Transverse colon (tissue), 4 donors: Measurements from ENCODE around the gene GNG12. TPM values are rescaled to one million over a fixed set of nuclear protein-coding genes. Genes with fewer than 3 reads are reported as not detected.
A peak's percentile ranks its signal among the peaks of the same experiment; 100 is the strongest.

ENCODE experiments used
- DNase-seq: peaks from one replicate; pipeline ENCODE4 v3.0.0-alpha.2; 2019
- H3K27ac ChIP-seq, 4 donors: fragments of 200-600 bp; sonication (generic); 2 replicates each; pipeline ENCODE4 v1.5.1; 2016 to 2018; ENCODE audit warnings: inconsistent platforms in 4 of 4
- H3K27me3 ChIP-seq: fragments of 200-600 bp; sonication (generic); 2 replicates; pipeline ENCODE4 v1.5.1; 2017; ENCODE audit warnings: inconsistent platforms
- H3K36me3 ChIP-seq, 4 donors: fragments of 200-600 bp; sonication (generic); 2 replicates each; pipeline ENCODE4 v1.5.1; 2017 to 2019; ENCODE audit warnings: inconsistent platforms in 4 of 4
- H3K4me1 ChIP-seq, 4 donors: fragments of 200-600 bp; sonication (generic); 2 replicates each; pipeline ENCODE4 v1.5.1; 2017 to 2020; ENCODE audit warnings: inconsistent platforms in 4 of 4
- H3K4me3 ChIP-seq, 4 donors: fragments of 200-600 bp; sonication (generic); 1 replicate in 1 of 4; 2 replicates in 3 of 4; pipeline versions ENCODE4 v1.5.1 to v1.6.1; 2017 to 2019; ENCODE audit warnings: inconsistent platforms in 4 of 4
- H3K9me3 ChIP-seq, 2 donors: fragments of 200-600 bp; sonication (generic); 2 replicates each; pipeline ENCODE4 v1.5.1; 2017 to 2019; ENCODE audit warnings: inconsistent platforms in 2 of 2
- EP300 ChIP-seq: sonication (generic); formaldehyde crosslinking; IDR thresholded peaks from one replicate; pipeline ENCODE4 v1.6.1; 2017; ENCODE audit warnings: antibody characterized with exemption, low read depth
- POLR2A ChIP-seq: fragments of 450-650 bp; IDR thresholded peaks from one replicate; pipeline ENCODE4 v1.6.1; 2016; ENCODE audit warnings: antibody characterized with exemption, mild to moderate bottlenecking, moderate library complexity
- POLR2AphosphoS5 ChIP-seq, 3 donors: sonication (generic); formaldehyde crosslinking; IDR thresholded peaks; one replicate each; pipeline ENCODE4 v1.6.1; 2016; ENCODE audit warnings: antibody characterized with exemption in 3 of 3
- WGBS, 2 donors: methylation state at CpG; one replicate each; pipeline ENCODE4 v1.1.5; 2018; ENCODE audit warnings: low coverage in 1 of 2; 5-methylcytosine and 5-hydroxymethylcytosine counted together
- in situ Hi-C, 4 donors: fragments of 200-750 bp; cut with MboI; loops; one replicate each; pipeline versions ENCODE4 v1.15.0 to v1.15.1; 2017; ENCODE audit warnings: low sequenced_read_pairs in 3 of 4, low pct_ligation_motif_present in 1 of 4, low pct_unique_long_range_greater_than_20kb in 1 of 4
- intact Hi-C: fragments of 100-400 bp; cut with DNase I; formaldehyde crosslinking; loops from one replicate; pipeline ENCODE4 v1.15.1; 2023; ENCODE audit warnings: low total_unique reads
- total RNA-seq, 4 donors: library from RNA; depleted of rRNA; stranded (reverse); fragments of >200 nt; gene quantifications; one replicate each; pipeline ENCODE4 v1.1.0, GENCODE V29; 2016
- TF ChIP-seq, protein P1 (sequence below), 5 experiments: fragments of 200-600 bp in 3 of 5; fragments of 450-650 bp in 2 of 5; sonication (generic) in 3 of 5; IDR thresholded peaks; 1 replicate in 2 of 5; 2 replicates in 3 of 5; pipeline ENCODE4 v1.5.1; 2016 to 2017; ENCODE audit warnings: antibody characterized with exemption in 5 of 5, inconsistent platforms in 3 of 5, mild to moderate bottlenecking in 2 of 5, moderate library complexity in 1 of 5

The GNG12 gene
- 100 to 1,000 TPM in 2 of 4 donors, 10 to 100 TPM in 2; 19.1 to 180 (median 112) TPM for total RNA-seq

DNA sequence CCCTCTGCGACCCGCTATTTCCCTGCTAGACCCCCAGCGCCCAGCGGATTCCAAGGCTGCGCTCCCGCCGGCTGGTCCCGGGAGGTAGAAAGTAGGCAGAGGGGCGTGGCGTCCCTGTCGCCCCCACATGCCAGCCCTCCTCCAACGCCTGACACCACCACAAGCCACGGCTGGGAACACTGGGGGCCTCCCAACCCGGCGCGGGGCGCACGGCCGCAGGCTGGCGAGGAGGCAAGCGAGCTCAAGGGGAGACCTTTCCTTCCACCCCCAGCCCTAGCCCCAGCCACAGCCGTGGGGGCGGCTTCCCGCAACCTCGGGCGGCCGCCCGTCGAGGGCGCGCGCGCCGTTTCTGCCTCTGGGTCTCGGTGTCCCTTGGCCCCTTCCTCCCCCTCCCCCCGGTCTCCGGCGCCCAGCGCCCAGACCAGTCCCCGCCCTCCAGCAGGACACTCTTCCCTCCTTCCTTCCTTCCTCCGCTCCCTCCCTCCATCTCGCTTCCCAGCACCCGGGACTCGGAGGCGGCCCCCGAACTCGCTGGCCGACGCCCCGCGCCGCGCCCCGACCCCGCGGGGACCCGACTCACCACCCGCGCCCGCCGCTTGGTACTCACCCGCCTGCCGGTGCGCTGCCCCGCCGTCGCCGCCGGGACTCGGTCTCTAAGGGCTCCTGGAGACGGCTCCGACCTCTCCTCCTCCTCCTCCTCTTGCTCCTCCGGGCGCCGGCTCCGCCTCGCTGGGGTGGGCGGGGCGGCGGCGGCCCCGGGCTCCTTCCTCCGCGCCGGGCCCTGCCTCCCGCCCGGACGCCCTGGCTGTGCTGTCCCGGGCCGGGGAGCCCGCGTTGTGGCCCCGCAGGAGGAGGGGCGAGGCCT lies at the start of gene GNG12:
TSS of gene GNG12 (minus strand) at position 731 of the 865 bp plus-strand sequence. CDS start 125,781 bp downstream, outside the sequence.
- Histone ChIP-seq H3K36me3 (no peaks in the 10 kb centered on the region), H3K4me1 (peaks cover 7 to 47% (median 19%) of the 10 kb centered on the region in 4 donors), H3K27ac (peak within 1 kb of the TSS; percentile 86 to 95 (median 90)), H3K9me3 (no peaks in the 10 kb centered on the region), H3K27me3 (peaks cover 4% of the 10 kb centered on the region), H3K4me3 (peak within 1 kb of the TSS; percentile 56 to 86 (median 62))
- DNase-seq: peak; percentile 75
- intact Hi-C loops (loop anchor here (5.0 to 10.0 kb wide), 2 partner anchors 66 to 512 kb away; no protein-coding TSS in a partner anchor), in situ Hi-C loops (loop anchor here in 1 of 4 donors (25.0 kb wide), 1 partner anchor 504 kb away; no protein-coding TSS in a partner anchor)
- WGBS, 2 donors: 0 to 1% methylated on average over 8 to 94 of the region's 94 CpGs
- TF ChIP-seq, protein P1, sequence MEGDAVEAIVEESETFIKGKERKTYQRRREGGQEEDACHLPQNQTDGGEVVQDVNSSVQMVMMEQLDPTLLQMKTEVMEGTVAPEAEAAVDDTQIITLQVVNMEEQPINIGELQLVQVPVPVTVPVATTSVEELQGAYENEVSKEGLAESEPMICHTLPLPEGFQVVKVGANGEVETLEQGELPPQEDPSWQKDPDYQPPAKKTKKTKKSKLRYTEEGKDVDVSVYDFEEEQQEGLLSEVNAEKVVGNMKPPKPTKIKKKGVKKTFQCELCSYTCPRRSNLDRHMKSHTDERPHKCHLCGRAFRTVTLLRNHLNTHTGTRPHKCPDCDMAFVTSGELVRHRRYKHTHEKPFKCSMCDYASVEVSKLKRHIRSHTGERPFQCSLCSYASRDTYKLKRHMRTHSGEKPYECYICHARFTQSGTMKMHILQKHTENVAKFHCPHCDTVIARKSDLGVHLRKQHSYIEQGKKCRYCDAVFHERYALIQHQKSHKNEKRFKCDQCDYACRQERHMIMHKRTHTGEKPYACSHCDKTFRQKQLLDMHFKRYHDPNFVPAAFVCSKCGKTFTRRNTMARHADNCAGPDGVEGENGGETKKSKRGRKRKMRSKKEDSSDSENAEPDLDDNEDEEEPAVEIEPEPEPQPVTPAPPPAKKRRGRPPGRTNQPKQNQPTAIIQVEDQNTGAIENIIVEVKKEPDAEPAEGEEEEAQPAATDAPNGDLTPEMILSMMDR (IDR thresholded peaks at IDR 0.05): no peak
- peak; percentile 19 to 69 (median 55) for TF ChIP-seq POLR2AphosphoS5 (IDR thresholded peaks at IDR 0.05)
- peak; percentile 39 for TF ChIP-seq POLR2A
- no peak for TF ChIP-seq EP300

DNA sequence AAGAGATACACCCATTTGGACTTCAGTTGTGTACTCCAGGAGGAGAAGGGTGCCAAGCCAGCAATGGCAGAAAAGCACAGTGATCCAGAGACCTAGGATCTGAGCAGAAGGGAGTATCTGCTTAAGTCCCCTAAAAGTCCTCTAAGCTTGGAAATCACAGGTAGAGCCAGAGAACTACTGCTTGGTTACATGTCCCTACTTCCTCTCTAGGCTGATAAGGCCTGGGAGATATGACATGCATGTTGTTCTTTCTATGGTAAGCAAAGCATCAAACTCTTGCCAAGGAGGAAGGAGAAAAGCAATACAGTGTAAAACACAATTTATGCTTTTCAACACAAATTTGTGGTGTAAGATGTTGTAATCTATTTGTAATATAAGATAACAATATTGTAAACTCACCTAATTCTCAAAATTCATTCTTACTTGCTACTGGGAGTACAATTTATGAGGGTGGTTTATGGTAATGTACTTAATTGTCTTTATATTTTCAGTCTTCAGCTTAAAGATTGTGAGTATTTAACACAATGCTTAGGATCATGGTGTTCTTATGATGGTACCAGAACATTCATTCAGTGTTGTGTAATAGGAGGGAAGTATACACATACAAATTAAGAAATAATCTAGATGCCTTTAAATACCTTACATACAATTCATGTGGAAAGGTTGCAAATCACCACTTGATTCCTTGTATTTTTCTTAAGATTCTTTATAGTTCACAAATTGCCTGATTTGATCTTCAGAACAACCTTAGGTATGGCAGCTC lies 49.1 kb upstream of the GNG12 start:
- H3K36me3 ChIP-seq: no peaks in the 10 kb centered on the region
- no peak for DNase-seq
- H3K27ac ChIP-seq: no peak overlapping the region
- intact Hi-C loops (no loop called here), in situ Hi-C loops (no loop called here)
- H3K4me3 ChIP-seq: no peak overlapping the region
- no peaks in the 10 kb centered on the region for H3K27me3 ChIP-seq
- H3K9me3 ChIP-seq: no peaks in the 10 kb centered on the region
- H3K4me1 ChIP-seq: no peaks in the 10 kb centered on the region
- TF ChIP-seq, protein P1 (IDR thresholded peaks at IDR 0.05): no peak
- TF ChIP-seq POLR2A: no peak
- no peak for TF ChIP-seq POLR2AphosphoS5 (IDR thresholded peaks at IDR 0.05)
- TF ChIP-seq EP300: no peak

DNA sequence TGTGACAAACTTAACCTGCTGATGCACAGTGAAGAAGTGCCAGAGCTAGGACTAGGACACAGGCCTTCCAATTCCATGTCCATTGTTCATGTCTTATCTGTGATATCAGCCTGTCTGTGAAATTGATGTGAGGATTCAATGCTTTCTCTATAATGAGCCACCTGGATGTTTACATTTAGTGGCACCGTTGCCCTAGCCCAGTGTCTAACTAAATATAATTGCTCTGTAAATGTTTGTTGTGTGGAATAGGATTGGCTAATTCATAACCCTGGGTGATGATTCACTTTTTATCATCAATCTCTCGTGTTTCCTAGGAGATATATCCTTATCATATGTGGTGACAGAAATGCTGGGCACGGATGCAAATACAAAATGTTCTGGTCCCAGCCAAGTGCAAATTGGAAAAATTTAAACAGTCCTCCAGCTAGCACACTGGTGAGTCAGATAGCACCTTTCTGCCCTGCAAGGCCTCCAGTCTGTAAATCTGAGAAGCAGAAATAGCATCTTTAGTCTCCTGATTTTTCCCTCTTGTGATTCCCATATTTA lies 46.9 kb upstream of the GNG12 start:
- H3K9me3 ChIP-seq: no peaks in the 10 kb centered on the region
- H3K27ac ChIP-seq: no peak overlapping the region
- no peaks in the 10 kb centered on the region for H3K27me3 ChIP-seq
- no peaks in the 10 kb centered on the region for H3K4me1 ChIP-seq
- TF ChIP-seq, protein P1 (IDR thresholded peaks at IDR 0.05): no peak
- TF ChIP-seq EP300: no peak
- no peak for TF ChIP-seq POLR2AphosphoS5 (IDR thresholded peaks at IDR 0.05)
- TF ChIP-seq POLR2A: no peak
- 41 to 54% methylated on average over 3 of the region's 3 CpGs for WGBS, 2 donors
- no peak overlapping the region for H3K4me3 ChIP-seq
- intact Hi-C loops (no loop called here), in situ Hi-C loops (no loop called here)
- no peaks in the 10 kb centered on the region for H3K36me3 ChIP-seq
- no peak for DNase-seq

DNA sequence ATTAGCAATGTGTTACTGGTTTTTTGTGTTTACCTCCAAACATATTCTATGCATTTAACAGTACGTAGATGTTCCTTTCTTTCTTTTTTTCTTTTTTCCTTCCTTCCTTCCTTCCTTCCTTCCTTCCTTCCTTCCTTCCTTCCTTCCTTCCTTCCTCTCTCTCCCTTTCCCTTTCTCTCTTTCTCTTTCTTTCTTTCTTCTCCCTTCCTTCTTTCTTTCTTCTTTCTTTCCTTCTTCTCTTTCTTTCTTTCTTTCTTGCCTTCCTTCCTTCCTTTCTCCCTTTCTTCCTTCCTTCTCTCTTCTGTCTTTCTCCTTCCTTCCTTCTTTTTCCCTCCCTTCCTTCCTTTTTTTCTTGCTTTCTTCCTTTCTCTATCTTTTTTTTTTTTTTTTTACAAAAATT lies 46.2 kb upstream of the GNG12 start:
- no peak overlapping the region for H3K27ac ChIP-seq
- no peaks in the 10 kb centered on the region for H3K36me3 ChIP-seq
- WGBS, 2 donors: 64 to 82% methylated on average over 1 of the region's 1 CpG

More for the DNA sequence above, 46.2 kb upstream of the GNG12 start:
- in situ Hi-C loops: no loop called here
- Histone ChIP-seq H3K4me1 (no peaks in the 10 kb centered on the region), H3K4me3 (no peak overlapping the region), H3K9me3 (no peaks in the 10 kb centered on the region), H3K27me3 (no peaks in the 10 kb centered on the region)
- intact Hi-C loops: no loop called here
- no peak for DNase-seq
- TF ChIP-seq, protein P1 (IDR thresholded peaks at IDR 0.05): no peak
- TF ChIP-seq POLR2AphosphoS5 (IDR thresholded peaks at IDR 0.05) (no peak), EP300 (no peak), POLR2A (no peak)
